Mammary epithelial cell (primary cell): ENCODE measurements around the gene DPF3.

Source experiments
- CTCF ChIP-seq, 2 donors: IDR thresholded peaks in 1 of 2; conservative IDR thresholded peaks in 1 of 2; 2 replicates each; pipeline ENCODE4 v1.5.1; 2011 to 2012; ENCODE audit warnings: inconsistent platforms in 2 of 2, low read length in 2 of 2, mild to moderate bottlenecking in 2 of 2, control low read depth in 1 of 2, low read depth in 1 of 2; ENCODE audit not compliant: insufficient read depth in 1 of 2; ENCODE audit errors: extremely low read depth in 1 of 2
- EZH2 ChIP-seq: IDR thresholded peaks from 2 replicates; pipeline ENCODE4 v1.6.1; 2012; ENCODE audit warnings: low read length, inconsistent platforms, borderline replicate concordance

- TF ChIP-seq CTCF (conservative IDR thresholded peaks at IDR 0.05 in 1 of 2, IDR thresholded peaks at IDR 0.05 in 1 of 2; ENCODE audit: extremely low read depth in 1 of 2, insufficient read depth in 1 of 2, low read depth in 1 of 2, low read length in 2 of 2), result no peak
- no peak for TF ChIP-seq EZH2
These were observed 4.5 kb upstream of the DPF3 start for GRCh38 chr14:72898448-72898847.
